ENCODE data around the gene ARMH1.
A peak's percentile ranks its signal among the peaks of the same experiment; 100 is the strongest.

The ARMH1 gene

GRCh38 chr1:44747878-44748277, 73.4 kb downstream of the ARMH1 start:
- H3K27ac ChIP-seq (ENCODE audit: low read length), result no peak overlapping the region
- H3K9ac ChIP-seq (ENCODE audit: low read depth, low read length), result no peak overlapping the region
- no peaks in the 10 kb centered on the region for H3K27me3 ChIP-seq (ENCODE audit: insufficient read depth, low read length, poor library complexity)
- no peaks in the 10 kb centered on the region for H3K9me3 ChIP-seq (ENCODE audit: insufficient read depth, low read length, severe bottlenecking)
- ATAC-seq (ENCODE audit: insufficient read depth, low read depth) (peak; percentile 42; the same call in 1 of the 3 replicates), DNase-seq (no peak)
- peaks cover 15% of the 10 kb centered on the region for H3K4me1 ChIP-seq (ENCODE audit: insufficient read depth, low read length)
- H3K79me2 ChIP-seq (ENCODE audit: insufficient read depth, low read length), result peaks cover 54% of the 10 kb centered on the region
- H3K4me3 ChIP-seq (ENCODE audit: low read depth in 1 of 2, low read length in 2 of 2), result no peak overlapping the region
- H4K20me1 ChIP-seq (ENCODE audit: insufficient read depth, low read length), result peaks cover 13% of the 10 kb centered on the region; the same call in 1 of the 2 replicates
- TF ChIP-seq EZH2 (IDR thresholded peaks at IDR 0.05; ENCODE audit: borderline replicate concordance, low read depth, low read length, severe bottlenecking), result no peak
- TF ChIP-seq CTCF (IDR thresholded peaks at IDR 0.05; ENCODE audit: borderline replicate concordance, extremely low read depth, low read length, poor library complexity, severe bottlenecking), result peak; percentile 31
- H3K4me2 ChIP-seq (ENCODE audit: insufficient read depth, low read length), result no peak overlapping the region
- peaks cover 81% of the 10 kb centered on the region for H3K36me3 ChIP-seq (ENCODE audit: insufficient read depth, low read length)
- H2AFZ ChIP-seq (ENCODE audit: low read depth, low read length), result no peak overlapping the region

- Histone ChIP-seq H3K4me2 (ENCODE audit: insufficient read depth, low read length) (no peak overlapping the region), H3K79me2 (ENCODE audit: insufficient read depth, low read length) (no peaks in the 10 kb centered on the region; the same call in 1 of the 2 replicates), H3K9ac (ENCODE audit: low read depth, low read length) (no peak overlapping the region), H2AFZ (ENCODE audit: low read depth, low read length) (no peak overlapping the region), H4K20me1 (ENCODE audit: insufficient read depth, low read length) (0 out of 2 replicates have a peak, but pooled peaks cover 5% of the 10 kb centered on the region), H3K27me3 (ENCODE audit: insufficient read depth, low read length, poor library complexity) (no peaks in the 10 kb centered on the region), H3K9me3 (ENCODE audit: insufficient read depth, low read length, severe bottlenecking) (no peaks in the 10 kb centered on the region), H3K36me3 (ENCODE audit: insufficient read depth, low read length) (peaks cover 99% of the 10 kb centered on the region), H3K4me1 (ENCODE audit: insufficient read depth, low read length) (no peaks in the 10 kb centered on the region), H3K4me3 (ENCODE audit: low read depth in 1 of 2, low read length in 2 of 2) (no peak overlapping the region), H3K27ac (ENCODE audit: low read length) (0 out of 2 replicates have a peak overlapping the region, but pooled peaks have one; percentile 17)
- ATAC-seq (ENCODE audit: insufficient read depth, low read depth) (0 out of 3 replicates have a peak, but pooled peaks have one; percentile 21), DNase-seq (no peak)
- TF ChIP-seq EZH2 (IDR thresholded peaks at IDR 0.05; ENCODE audit: borderline replicate concordance, low read depth, low read length, severe bottlenecking) (no peak), CTCF (IDR thresholded peaks at IDR 0.05; ENCODE audit: borderline replicate concordance, extremely low read depth, low read length, poor library complexity, severe bottlenecking) (no peak)
These were observed 82.9 kb downstream of the ARMH1 start for GRCh38 chr1:44757420-44757819.

DNA sequence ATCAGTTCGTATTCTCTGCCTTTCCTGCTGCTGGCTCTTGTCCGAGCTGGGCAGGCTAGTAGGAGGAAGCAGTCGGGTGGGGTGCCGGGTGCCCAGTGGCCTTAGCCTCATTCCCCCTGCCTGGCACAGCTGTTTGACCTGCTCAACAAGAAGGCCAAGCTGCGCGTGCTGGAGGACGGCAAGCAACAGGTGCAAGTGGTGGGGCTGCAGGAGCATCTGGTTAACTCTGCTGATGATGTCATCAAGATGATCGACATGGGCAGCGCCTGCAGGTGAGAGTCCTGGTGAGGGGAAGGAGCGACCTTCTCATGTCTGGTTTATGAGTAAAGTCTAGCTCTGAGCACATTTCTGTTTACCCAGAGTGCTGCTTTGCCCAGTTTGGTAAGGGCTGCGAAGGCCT, 84.6 kb downstream of the ARMH1 start:
- H3K27ac ChIP-seq (ENCODE audit: low read length), result no peak overlapping the region
- no peaks in the 10 kb centered on the region for H3K4me1 ChIP-seq (ENCODE audit: insufficient read depth, low read length)
- peaks cover 99% of the 10 kb centered on the region for H3K36me3 ChIP-seq (ENCODE audit: insufficient read depth, low read length)
- no peaks in the 10 kb centered on the region for H3K9me3 ChIP-seq (ENCODE audit: insufficient read depth, low read length, severe bottlenecking)
- no peak overlapping the region for H3K4me2 ChIP-seq (ENCODE audit: insufficient read depth, low read length)
- ATAC-seq (ENCODE audit: insufficient read depth, low read depth), result no peak
- DNase-seq, result no peak
- H3K9ac ChIP-seq (ENCODE audit: low read depth, low read length), result no peak overlapping the region
- no peaks in the 10 kb centered on the region; the same call in 1 of the 2 replicates for H3K79me2 ChIP-seq (ENCODE audit: insufficient read depth, low read length)
- no peaks in the 10 kb centered on the region for H4K20me1 ChIP-seq (ENCODE audit: insufficient read depth, low read length)
- H3K27me3 ChIP-seq (ENCODE audit: insufficient read depth, low read length, poor library complexity), result no peaks in the 10 kb centered on the region
- TF ChIP-seq EZH2 (IDR thresholded peaks at IDR 0.05; ENCODE audit: borderline replicate concordance, low read depth, low read length, severe bottlenecking), result no peak
- TF ChIP-seq CTCF (IDR thresholded peaks at IDR 0.05; ENCODE audit: borderline replicate concordance, extremely low read depth, low read length, poor library complexity, severe bottlenecking), result no peak
- H3K4me3 ChIP-seq (ENCODE audit: low read depth in 1 of 2, low read length in 2 of 2), result no peak overlapping the region
- H2AFZ ChIP-seq (ENCODE audit: low read depth, low read length), result no peak overlapping the region

Data from DND-41 (cell line).